Stimulated activated CD4-positive, alpha-beta T cell treated with anti-CD3 and anti-CD28 coated beads, Interleukin-1b, Interleukin-23, amount 100 ng/mL, for 4 hours (primary cell): ENCODE results near the gene GPRIN1.

Experiments
- DNase-seq, 2 donors: peaks; one replicate each; pipeline ENCODE4 v3.0.0-alpha.2; 2020; ENCODE audit warnings: low read depth in 2 of 2

The GPRIN1 gene

DNA sequence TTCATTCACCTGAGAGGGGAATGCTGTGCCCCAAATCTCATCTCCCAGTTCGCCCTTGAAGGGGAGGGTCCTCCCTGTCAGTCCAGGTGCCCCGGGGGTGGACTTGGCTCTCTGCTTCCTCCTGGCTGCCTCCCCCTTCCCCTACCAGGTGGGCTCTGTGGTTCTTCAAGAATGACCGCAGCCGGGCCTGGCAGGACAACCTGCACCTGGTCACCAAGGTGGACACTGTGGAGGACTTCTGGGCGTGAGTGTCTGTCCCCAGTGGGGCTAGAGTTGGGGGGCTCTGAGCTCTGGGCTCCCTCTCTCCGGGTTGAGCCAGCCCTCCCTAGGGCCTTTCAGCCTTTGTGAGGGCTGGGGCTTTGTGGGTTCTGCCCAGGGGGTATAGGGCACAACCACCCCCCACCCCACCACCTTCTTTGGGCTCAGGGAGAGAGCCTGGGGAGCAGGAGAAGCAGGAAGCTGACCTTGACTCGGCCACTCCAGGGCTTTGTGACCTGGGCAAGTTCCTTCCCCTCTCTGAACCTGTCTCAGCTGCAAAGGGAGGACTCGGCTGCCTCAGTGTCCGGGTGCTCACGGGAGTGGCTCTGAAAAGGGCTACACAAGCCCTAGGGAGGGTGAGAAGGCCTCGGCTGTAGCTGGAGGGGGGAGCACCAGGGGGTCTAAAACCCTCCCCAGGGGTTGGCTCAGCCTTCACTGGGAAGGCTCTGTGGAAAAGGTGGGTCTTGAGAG is 33.7 kb upstream of the GPRIN1 start:
- no peak for DNase-seq

DNA sequence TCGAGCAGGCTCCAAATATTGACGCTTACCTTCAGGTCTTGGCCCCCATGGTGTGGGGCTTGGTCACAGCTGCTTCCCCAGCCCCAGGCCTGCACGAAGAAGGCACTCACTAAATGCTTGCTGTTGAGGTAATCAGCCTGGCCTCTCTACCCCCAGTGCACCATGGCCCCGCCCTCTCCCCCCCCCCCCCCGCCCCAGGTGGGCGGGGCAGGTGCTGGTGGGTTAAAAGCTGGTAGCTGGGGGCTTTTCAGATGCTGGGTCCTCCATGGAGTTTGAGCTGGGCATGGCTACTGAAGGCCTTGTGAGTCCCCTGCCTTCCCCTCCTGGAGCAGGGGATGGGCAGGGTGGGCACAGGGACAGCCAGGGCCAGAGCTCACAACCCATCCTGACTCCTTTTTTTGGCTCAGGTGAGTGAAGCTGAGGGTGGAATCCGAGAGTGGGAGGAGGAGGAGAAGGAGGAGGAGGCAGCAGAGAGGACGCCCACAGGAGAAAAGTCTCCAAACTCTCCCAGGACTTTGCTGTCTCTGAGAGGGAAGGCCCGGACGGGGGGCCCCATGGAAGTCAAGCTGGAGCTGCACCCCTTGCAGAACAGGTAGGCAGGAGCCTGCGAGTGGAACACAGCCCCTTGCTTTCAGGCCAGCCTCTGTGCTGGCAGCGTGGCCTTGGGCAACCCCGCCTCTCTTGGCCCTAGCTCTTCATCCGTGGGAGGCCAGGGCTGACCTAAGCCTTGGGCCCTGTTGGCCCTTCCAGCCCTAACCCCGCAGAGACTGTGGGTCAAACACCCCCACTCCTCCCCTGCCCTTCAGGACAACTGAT is 32.9 kb upstream of the GPRIN1 start:
- DNase-seq, result no peak

DNA sequence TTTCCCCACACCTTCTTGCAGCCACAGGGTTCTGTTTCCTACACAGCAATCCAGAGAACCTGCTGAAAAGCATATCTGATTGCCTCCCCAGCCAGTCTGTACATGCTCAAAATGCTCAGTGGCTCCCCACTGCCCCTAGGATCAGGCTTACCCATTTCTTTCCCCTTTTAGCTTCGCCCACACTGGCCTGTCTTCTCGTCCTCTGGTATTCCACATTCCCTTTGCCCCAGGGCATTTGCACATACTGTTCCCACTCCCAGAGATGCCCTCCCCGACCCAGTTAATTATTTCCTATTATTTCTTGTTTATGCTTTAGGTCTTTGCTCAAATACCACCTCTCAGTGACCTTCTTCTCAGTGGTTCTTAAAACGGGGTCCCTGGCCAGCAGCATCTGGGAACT is 30.7 kb upstream of the GPRIN1 start:
- no peak for DNase-seq

DNA sequence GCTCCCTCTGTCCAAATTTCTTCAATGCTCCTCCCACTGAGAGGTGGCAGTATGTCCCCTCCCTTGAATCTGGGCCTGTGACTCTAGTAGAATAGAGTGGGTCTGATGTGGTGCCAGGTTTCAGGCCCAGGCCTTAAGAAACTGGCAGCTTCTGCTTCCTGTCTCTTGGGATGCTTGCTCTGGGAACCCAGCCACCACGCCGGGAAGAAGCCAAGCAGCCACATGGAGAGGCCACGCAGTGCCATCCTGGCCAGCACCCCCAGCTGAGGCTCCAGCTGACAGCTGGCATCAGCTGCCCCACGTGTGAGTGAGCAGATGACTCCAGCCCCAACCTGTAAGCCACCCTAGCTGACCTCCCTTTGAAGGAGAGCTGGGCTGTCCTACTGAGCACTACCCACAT is 30.0 kb upstream of the GPRIN1 start:
- DNase-seq, result no peak

DNA sequence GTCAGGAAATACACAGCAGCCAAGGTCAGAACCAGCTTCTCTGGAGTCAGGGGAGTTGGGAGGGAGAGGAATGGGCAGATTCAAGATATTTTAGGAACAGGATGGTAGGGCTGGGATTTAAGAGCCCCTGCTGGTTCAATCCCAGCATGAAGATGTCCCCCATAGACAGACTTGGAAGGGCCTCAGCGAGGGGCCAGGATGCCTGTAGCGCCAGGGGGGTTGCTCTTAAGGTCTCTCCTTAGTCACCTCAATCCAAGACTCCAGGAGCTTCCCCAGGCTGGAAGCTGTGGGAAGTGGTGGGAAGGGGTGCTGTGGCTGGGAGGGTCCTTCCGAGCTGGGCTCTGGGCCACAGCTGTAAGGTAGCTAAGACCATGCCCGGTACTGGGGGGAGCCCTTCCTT is 29.3 kb upstream of the GPRIN1 start:
- DNase-seq, result no peak

DNA sequence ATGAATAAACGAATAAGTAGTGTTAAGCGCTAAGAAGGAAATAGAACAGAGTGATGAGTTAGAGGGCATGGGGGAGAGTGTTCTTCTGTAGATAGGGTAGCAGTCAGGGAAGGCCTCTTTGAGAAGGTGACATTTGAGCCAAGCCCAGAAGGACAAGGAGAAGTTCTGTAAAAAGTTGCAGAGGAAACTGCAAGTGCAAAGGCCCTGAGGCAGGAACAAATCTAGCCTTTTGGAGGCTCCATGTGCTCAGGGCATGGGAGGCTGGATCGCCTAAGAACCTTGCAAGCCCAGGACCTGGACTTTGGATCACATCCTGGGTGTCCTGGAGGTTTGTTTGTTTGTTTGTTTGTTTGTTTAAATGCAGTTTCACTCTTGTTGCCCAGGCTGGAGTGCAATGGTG is 28.5 kb upstream of the GPRIN1 start:
- DNase-seq, result no peak

DNA sequence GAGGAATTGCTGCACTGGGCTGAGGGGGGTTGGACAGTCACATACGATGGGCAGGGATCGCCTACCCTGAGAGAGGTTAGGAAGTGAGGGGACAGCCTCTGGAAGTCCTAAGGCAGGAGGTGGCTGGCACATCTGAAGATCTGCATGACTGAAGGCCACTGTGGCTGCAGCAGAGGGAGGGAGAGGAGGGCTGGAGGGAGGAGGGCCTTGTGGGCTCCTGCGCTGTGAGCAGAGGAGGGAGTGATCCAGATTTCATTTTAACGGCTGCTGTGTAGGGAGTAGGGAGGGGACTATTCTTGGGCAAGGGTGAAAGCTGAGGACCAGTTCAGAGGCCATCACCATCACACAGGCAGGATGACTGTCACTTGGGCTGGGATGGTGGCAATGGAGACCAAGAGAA is 27.6 kb upstream of the GPRIN1 start:
- DNase-seq, result no peak

DNA sequence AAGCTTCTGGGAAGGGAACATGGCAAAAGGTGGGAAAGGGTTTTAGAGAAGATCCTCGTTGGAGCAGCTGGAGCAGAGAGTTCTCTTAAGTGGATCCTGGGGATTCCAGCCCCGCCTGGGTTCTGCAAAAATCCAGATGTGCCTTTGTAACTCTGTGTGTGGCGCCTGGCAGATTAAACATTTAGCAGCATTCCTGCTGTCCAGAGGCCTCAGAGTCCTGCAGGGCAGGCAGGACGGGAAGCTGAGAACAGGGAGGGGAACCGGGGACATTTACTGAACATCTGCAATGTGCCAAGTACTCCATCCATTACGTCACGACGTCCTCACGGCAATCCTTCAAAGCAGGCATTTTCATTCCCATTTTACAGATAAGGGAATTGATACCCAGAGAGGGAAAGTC is 26.5 kb upstream of the GPRIN1 start:
- no peak for DNase-seq

DNA sequence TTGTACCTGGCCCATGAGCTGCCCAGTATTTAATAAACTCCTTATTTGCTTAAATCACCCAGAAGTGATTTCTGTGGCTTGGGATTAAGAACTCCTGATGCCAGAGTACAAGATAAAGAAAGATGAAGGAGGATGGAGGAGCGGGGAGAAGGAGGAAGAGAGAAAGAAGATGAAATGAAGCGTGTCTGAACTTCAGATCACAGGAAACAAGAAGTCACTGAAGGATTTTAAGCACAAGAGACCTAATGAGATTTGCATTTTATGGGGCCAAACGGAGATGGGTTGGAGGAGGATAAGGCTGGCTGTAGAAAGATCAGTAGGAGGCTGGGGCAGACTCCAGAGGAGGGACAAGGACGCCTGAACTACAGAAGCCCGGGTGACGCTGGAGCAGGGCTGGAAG is 23.6 kb upstream of the GPRIN1 start:
- no peak for DNase-seq

DNA sequence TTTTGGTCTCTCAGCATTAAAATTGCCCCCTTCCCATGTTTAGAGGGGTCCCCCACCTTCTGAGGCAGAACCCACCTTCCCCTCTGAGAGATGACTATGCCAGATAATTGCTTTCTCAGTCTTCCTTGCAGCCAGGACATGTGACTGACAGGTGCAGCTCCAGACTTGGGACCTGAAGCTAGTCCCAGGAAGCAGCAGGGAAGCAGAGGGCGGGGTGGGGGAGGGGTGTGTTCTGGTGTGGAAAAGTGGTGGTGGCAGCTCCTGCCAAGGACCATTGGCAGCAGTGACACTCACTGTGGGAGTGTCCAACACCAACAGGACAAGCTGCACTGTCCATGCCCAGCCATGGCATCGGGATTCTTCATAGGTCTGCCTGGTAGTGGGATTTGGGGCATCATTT is 22.8 kb upstream of the GPRIN1 start:
- no peak for DNase-seq

DNA sequence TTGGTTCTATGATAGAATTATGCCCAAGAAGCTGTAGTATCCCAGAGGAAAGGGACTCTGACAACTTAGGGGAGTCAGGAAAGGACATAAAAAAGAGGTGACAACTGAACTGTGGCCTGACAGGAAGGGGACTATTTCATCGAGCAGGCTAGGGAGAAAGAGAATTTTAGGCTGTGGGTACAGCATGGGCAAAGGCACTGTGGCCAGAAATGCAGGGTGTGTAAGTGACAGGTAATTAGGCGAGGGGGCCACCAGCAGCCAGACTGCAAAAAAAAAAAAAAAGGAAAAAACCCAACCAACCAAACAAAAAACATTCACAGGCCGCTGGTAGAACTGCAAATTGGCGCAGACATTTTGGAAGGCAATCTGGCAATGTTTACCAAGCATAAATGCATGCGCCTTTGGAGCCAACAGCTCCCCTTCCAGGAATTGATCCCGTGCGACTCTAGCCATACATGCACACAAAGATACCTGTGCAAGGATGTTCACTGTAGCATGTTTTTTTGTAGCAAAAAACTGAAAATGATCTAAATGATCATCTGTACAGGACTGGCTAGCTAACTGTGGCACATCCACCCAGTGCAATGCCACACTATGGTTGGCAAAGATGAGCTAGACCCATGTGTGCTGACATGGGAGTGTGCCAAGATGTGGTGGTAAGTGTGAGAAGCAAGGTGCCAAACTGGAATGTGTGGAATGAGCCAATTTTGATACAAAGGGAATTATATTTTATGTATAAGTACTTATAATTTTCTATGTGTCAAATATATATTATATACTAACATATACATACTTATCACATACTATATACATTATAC is 21.6 kb upstream of the GPRIN1 start:
- no peak for DNase-seq

DNA sequence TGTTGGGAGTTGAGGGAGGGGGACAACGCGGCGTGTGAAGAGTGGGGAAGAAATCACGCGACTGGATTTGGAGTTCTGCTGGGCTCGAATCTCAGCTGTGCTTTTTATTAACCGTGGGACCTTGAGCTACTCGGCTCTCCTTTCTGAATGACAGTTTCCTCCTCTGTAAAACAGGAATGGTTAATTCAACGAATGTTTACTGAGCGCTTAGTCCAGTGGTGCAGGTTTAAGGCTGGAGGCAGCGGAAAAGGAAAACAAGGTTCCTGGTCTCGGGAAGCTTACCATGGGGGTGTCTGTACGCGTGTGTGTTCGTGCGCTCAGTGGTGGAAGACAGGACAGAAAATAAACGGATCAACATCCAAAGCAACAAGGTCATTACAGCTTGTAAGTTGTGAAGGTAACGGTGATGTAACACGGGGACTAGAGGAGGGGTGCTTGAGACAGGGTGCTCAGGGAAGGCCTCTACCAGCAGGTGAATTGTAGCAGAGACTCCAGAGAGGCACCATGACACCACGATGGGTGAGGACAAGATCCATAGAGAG is 20.8 kb upstream of the GPRIN1 start:
- no peak for DNase-seq

DNA sequence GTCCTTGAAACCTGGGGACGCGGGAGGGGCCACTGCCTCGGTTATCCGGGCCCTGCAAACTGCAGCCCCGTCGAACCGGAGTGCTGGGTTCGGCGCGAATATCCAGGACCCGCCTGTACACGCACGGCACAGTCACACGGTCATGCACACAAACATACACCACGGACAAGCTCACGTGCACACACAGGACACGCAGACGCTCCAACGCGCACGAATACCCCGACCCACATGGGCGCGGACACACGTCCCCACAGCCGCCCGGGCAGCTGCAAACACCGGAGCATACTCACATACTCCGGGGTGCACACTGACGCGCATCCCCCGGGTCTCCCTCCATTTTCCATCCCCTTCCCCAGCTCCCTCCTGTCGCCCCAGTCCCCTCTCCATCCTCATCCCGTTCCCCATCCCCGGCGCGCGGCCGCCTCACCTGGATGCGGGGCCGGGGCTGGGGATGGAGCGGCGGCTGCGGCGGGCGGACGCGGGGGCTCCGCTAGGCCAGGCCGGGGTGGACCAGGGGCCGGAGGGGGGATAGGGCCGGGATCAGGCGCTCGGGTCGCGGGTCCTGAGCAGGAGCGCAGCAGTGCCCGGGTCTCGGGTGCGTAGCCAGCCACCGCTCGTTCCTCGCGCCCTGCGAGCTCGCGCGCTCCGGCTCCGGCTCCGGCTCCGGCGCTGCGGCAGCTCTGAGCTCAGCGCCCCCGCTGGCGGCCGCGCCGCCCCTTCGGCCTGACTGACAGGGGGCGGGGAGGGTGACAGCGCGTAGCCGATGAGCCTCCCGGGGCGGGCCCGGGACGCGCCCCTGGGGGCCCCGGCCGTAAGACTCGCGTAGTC is 20.1 kb upstream of the GPRIN1 start, which contains the start of the genes EIF4E1B and SNCB:
Gene EIF4E1B, plus strand, starts transcription at position 823 of the 828 bp plus-strand sequence. CDS start 12,113 bp downstream, outside the sequence.
Gene SNCB, minus strand, starts transcription at position 682 of the 828 bp plus-strand sequence. CDS start 880 bp downstream, outside the sequence.
- peak in 1 of 2 donors; percentile 51 for DNase-seq

DNA sequence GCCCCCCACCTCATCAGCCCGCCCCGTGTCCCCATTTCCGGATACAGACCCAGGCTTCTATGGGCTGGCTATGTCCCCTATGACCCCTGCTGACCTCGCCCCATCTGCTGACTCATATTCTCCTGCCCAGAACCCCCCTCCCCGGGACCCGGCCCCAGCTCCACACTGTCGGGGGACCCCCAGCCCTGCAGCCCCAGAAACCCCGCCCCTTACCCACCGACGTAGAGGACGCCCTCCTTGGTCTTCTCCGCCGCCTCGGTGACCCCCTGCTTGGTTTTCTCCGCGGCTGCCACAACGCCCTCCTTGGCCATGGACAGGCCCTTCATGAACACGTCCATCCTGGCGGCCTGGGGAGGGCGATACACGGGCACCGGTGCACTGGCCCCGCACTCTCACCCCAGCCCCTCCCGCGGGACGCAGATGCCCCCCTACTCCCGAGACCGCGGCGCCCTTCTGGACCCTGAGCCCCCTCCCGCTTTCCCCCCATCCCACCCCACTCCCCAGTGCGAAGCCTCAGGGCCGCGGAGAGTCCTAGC is 19.4 kb upstream of the GPRIN1 start:
- DNase-seq, result no peak

DNA sequence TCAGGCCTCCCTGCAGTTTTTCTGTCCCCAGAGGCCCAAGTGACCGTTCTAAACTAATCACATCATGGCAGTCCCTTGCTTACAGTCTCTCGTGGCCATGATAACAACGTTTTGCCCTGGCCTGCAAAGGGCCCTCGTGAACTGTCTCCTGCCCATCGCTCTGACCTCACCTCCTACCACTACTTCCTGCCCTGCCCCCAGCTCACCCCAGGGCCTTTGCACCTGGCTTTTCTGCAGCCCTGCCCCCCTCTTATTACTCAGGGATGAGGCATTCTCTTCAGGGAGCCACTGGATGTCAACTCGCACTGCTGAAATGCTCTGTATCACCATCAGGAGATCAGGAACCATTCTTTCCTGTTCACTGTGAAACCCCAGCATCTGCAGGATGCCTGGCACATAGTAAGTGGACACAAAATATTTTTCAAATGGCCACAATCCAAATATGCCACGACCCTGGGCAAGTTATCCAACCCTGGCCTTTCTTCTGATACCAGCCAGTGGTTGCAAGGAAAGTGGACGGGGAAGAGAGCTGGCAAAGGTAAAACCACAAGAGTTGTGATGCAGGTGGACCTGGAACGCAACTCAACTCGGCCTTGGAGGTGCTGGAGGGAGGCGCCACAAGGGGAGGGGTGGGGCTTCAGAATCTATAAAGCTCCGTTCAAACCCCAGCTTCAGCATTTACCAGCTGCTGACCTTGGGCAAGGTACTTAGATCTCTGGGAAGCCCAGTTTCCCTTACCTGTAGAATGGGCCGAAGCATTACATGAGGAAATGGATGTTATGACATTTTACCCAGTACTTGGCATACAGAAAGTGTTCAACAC is 18.7 kb upstream of the GPRIN1 start:
- no peak for DNase-seq

DNA sequence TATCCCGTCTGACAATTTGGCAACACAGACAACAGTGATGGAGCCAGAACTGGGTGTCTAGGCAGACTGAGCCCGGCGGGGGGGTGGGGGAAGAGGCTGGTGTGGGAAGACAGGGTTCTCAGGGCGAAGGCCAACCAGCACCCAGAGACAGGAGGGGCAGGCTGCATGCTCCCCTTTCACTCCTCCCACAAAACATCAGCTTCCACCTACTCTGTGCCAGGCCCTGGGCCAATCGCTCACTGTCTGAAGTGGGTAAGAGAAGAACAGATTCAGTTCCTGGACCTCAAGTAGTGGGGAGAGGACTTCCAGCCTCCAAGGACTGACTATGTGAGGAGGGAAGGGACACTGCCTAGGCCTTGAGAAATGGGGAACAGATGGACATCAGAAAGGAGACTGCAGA is 17.6 kb upstream of the GPRIN1 start:
- DNase-seq, result no peak

DNA sequence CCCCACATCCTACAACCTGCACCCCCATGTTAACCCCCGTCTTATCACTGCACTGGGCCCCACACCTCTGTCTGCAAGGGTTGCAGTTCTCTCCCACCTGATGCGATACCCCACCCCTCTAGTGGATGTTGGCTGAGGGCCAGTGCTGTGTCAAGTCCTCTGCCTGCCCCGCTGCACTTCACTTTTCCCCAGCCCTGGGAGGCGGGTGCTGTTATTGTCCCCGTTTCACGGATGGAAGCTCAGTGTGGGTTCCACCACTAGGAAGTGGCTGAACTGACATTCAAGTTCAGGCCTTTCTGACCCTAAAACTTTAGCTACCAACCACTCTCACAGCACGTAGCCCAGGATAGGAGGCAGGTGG is 16.9 kb upstream of the GPRIN1 start:
- DNase-seq, result no peak

DNA sequence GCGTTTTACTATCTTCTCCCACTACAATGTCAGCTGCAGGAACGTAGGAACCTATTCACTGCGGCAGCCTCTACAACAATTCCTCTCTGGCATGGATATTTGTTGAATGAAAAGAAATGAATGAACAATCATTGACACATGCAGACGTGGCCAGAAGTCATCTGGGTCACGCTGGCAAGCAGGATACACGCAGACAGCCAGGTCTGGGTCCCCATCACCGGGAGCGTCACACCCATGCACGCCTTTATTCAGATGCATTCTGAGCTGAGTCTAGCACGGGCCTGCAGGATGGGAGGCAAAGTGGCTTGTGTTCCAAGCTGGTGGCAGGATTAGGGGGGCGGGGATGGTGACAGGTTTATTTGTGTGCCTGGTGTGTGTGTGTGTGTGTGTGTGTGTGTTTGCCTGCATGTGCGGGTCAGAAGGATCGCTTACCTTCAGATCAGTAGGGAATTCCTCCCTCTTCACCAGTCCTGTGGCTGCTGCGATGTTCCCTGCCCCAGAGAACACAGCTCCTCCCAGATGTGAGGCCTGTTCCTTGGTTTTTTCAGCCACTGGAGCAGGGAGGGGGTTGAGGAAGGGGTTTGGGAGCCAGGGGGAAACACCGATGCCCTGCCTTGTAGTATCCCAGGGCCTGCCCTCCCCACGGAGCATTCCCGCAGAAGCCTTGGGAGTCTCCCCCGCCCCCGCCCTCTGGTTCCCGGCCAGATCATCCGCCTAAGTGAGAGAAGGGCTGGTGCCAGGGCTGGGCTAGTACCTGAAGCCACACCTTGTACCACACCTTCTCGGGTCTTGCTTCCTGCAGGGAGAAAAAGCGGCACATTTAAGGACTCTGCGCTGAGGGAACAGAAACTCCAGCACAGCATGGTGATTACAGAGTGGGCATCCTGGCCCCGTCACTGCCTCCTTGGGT is 16.3 kb upstream of the GPRIN1 start:
- no peak for DNase-seq

DNA sequence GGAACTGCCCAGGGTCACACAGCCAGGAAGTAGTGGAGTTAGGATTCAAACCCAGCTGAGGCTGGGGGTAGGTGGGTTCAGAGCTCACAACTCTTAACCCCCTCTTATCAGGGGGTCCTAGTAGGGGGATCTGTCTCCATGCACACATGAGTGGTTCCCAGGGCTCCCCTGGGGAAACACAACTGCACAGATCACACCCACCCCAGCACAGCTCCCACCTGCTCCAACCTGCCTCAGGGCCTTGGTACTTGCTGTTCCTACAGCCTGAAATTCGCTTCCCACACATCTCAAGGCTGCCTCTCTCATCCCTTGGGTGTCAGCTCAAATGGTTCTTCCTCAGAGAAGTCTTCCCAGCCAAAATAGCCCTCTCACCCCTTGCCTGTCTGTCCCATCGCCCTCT is 15.6 kb upstream of the GPRIN1 start:
- no peak for DNase-seq
